ENCODE data around the gene PPIP5K1. TPM values are rescaled to one million over a fixed set of nuclear protein-coding genes. Genes with fewer than 3 reads are reported as not detected.

PPIP5K1 gene
- total and polyA plus RNA-seq, 9 of the 15 experiments (the other 6 are each of a cell fraction or from before 2014, with no cell fraction given): 2.5 to 74.6 (median 35.1) TPM

- Histone ChIP-seq H3K9me1 (ENCODE audit: control insufficient read depth, insufficient read depth, low read length) (no peaks in the 10 kb centered on the region), H3K9ac (ENCODE audit: insufficient read depth in 1 of 2, low read depth in 2 of 2, low read length in 2 of 2) (no peak overlapping the region), H3K4me3 (no peak overlapping the region), H3K4me1 (replicated peaks in 1 of 2; ENCODE audit: control insufficient read depth in 2 of 2, insufficient read depth in 2 of 2, low read length in 2 of 2) (no peaks in the 10 kb centered on the region), H3K4me2 (ENCODE audit: insufficient read depth, low read length) (no peak overlapping the region), H3K27ac (ENCODE audit: extremely low read depth, low read depth, low read length) (no peak overlapping the region), H3K9me3 (replicated peaks; ENCODE audit: control insufficient read depth, insufficient read depth, low read depth, low read length) (no peaks in the 10 kb centered on the region), H4K20me1 (replicated peaks; ENCODE audit: control insufficient read depth, insufficient read depth, low read length) (no peaks in the 10 kb centered on the region; the same call in 1 of the 2 replicates), H2AFZ (ENCODE audit: low read depth, low read length) (no peak overlapping the region), H3K79me2 (ENCODE audit: control insufficient read depth, insufficient read depth, low read length) (no peaks in the 10 kb centered on the region), H3K27me3 (ENCODE audit: control insufficient read depth in 2 of 2, insufficient read depth in 2 of 2, low read length in 2 of 2) (no peaks in the 10 kb centered on the region), H3K36me3 (ENCODE audit: control insufficient read depth, insufficient read depth, low read length) (peaks cover 5% of the 10 kb centered on the region; the same call in 1 of the 3 replicates)
- no TSS peak for BruUV-seq (replicated peaks)
- 50% methylated on average over 2 of the region's 2 CpGs for WGBS (ENCODE audit: insufficient coverage, low coverage, missing lambda C conversion rate)
- CTCF ChIA-PET (ENCODE audit: low intra/inter-chr PET ratio): no interaction called here
- FAIRE-seq: no peak
- POLR2A ChIA-PET: no interaction called here
- no peak for TF ChIP-seq ZNF165 (CRISPR knock-in tag; IDR thresholded peaks at IDR 0.05; ENCODE audit: borderline replicate concordance)
- no peak for TF ChIP-seq HNRNPLL (IDR thresholded peaks at IDR 0.05; ENCODE audit: low read depth, low read length, poor library complexity, severe bottlenecking)
- TF ChIP-seq ZNF408 (CRISPR knock-in tag; IDR thresholded peaks at IDR 0.05; ENCODE audit: low read depth): no peak
- no peak for TF ChIP-seq ZNF24 (IDR thresholded peaks at IDR 0.05)
- no peak for TF ChIP-seq ZBTB33 (CRISPR knock-in tag; IDR thresholded peaks at IDR 0.05)
- no peak for TF ChIP-seq ZNF407 (IDR thresholded peaks at IDR 0.05; ENCODE audit: low read depth)
- TF ChIP-seq ARID3A (IDR thresholded peaks at IDR 0.05; ENCODE audit: borderline replicate concordance, low read depth, low read length): no peak
- no peak for TF ChIP-seq ZNF586 (CRISPR knock-in tag; conservative IDR thresholded peaks at IDR 0.05)
- in situ Hi-C loops (cut with MboI): no loop called here
- no peak for ATAC-seq
- DNase-seq (ENCODE audit: extremely low read depth in 1 of 4, low spot score in 3 of 4): no peak
- intact Hi-C loops (cut with micrococcal nuclease): no loop called here
These were observed 37.0 kb downstream of the PPIP5K1 start for GRCh38 chr15:43552986-43553385.

Measured in K562 (cell line).